ENCODE measurements around the gene ECE2.
A peak's percentile ranks its signal among the peaks of the same experiment; 100 is the strongest.

ECE2 gene

GRCh38 chr3:184314700-184315542, 39.1 kb downstream of the ECE2 start:
- H3K27ac ChIP-seq (ENCODE audit: extremely low read depth, low read depth, low read length) = peak overlapping the region; percentile 100
- TF ChIP-seq ZNF777 (tag by site-specific recombination; IDR thresholded peaks at IDR 0.05; ENCODE audit: borderline replicate concordance) (no peak), ZNF513 (tag by site-specific recombination; IDR thresholded peaks at IDR 0.05) (no peak), SETDB1 (IDR thresholded peaks at IDR 0.05; ENCODE audit: insufficient read length, low read length) (no peak), KLF8 (tag by site-specific recombination; IDR thresholded peaks at IDR 0.05) (peak; percentile 15; the same call in 1 of the 2 replicates), KLF16 (tag by site-specific recombination; IDR thresholded peaks at IDR 0.05) (0 out of 2 replicates have a peak, but pooled peaks have one; percentile 23), ZBTB26 (tag by site-specific recombination; optimal IDR thresholded peaks at IDR 0.05) (peak; percentile 25), HOXD13 (CRISPR knock-in tag; IDR thresholded peaks at IDR 0.05; ENCODE audit: borderline replicate concordance) (0 out of 2 replicates have a peak, but pooled peaks have one; percentile 13), ZNF341 (tag by site-specific recombination; IDR thresholded peaks at IDR 0.05; ENCODE audit: low read depth) (no peak), ZNF585B (tag by site-specific recombination; IDR thresholded peaks at IDR 0.05) (no peak), ZFP41 (tag by site-specific recombination; IDR thresholded peaks at IDR 0.05; ENCODE audit: borderline replicate concordance) (no peak), ZNF596 (tag by site-specific recombination; IDR thresholded peaks at IDR 0.05) (no peak), ZNF677 (tag by site-specific recombination; IDR thresholded peaks at IDR 0.05) (no peak), ZNF548 (tag by site-specific recombination; IDR thresholded peaks at IDR 0.05) (no peak), ZNF398 (tag by site-specific recombination; IDR thresholded peaks at IDR 0.05) (no peak), ZNF140 (tag by site-specific recombination; IDR thresholded peaks at IDR 0.05) (no peak), ZNF248 (tag by site-specific recombination; IDR thresholded peaks at IDR 0.05) (no peak), ZNF2 (tag by site-specific recombination; IDR thresholded peaks at IDR 0.05) (no peak), ZNF266 (tag by site-specific recombination; IDR thresholded peaks at IDR 0.05; ENCODE audit: low read depth) (no peak), HOXA7 (CRISPR knock-in tag; IDR thresholded peaks at IDR 0.05; ENCODE audit: borderline replicate concordance) (no peak), ZNF626 (tag by site-specific recombination; IDR thresholded peaks at IDR 0.05) (no peak), SP3 (tag by site-specific recombination; IDR thresholded peaks at IDR 0.05) (peak; percentile 43; the same call in 1 of the 2 replicates), ZNF571 (tag by site-specific recombination; IDR thresholded peaks at IDR 0.05) (no peak), ZBTB8A (tag by site-specific recombination; IDR thresholded peaks at IDR 0.05) (0 out of 2 replicates have a peak, but pooled peaks have one; percentile 32), AEBP2 (tag by site-specific recombination; IDR thresholded peaks at IDR 0.05; ENCODE audit: borderline replicate concordance) (no peak), ZNF26 (tag by site-specific recombination; IDR thresholded peaks at IDR 0.05) (no peak), ZNF658 (tag by site-specific recombination; IDR thresholded peaks at IDR 0.05) (no peak), IKZF3 (tag by site-specific recombination; IDR thresholded peaks at IDR 0.05) (no peak), ELK4 (IDR thresholded peaks at IDR 0.05; ENCODE audit: borderline replicate concordance, low read depth, low read length) (no peak), ZNF501 (tag by site-specific recombination; IDR thresholded peaks at IDR 0.05) (no peak)

More at GRCh38 chr3:184314700-184315542, 39.1 kb downstream of the ECE2 start:
- no peaks in the 10 kb centered on the region for H3K9me3 ChIP-seq (ENCODE audit: control insufficient read depth, insufficient read depth, low read depth, low read length)
- POLR2A ChIA-PET = interaction anchor here (1.3 kb wide), 1 partner anchor 18 kb away, joined by 4 read pairs; no protein-coding TSS in a partner anchor
- CTCF ChIA-PET = no interaction called here
- peaks cover 4% of the 10 kb centered on the region; the same call in 1 of the 2 replicates for H3K4me1 ChIP-seq (ENCODE audit: control insufficient read depth, insufficient read depth, low read length)
- peaks cover 16 to 51% of the 10 kb centered on the region in 2 experiments for H3K36me3 ChIP-seq (ENCODE audit: control insufficient read depth in 2 of 2, insufficient read depth in 1 of 2, low read length in 2 of 2)
- peak overlapping the region; percentile 96 for H3K4me3 ChIP-seq (ENCODE audit: low read depth, low read length)

Data from HEK293 (cell line).